Activated T-cell treated with anti-CD3 and anti-CD28 coated beads for 1 hour (primary cell): ENCODE measurements around the gene KCTD18.

Experiments
- DNase-seq: peaks from one replicate; pipeline ENCODE4 v3.0.0-alpha.2; 2020; ENCODE audit warnings: low read depth

The KCTD18 gene

GRCh38 chr2:200454927-200455801 lies 54.7 kb downstream of the KCTD18 start:
- no peak for DNase-seq

- DNase-seq: no peak
Observed at GRCh38 chr2:200453853-200454534, 55.9 kb downstream of the KCTD18 start.

GRCh38 chr2:200453142-200453852 lies 56.6 kb downstream of the KCTD18 start:
- DNase-seq: no peak

- DNase-seq: no peak
Observed at GRCh38 chr2:200452377-200452776, 57.5 kb downstream of the KCTD18 start.

- no peak for DNase-seq
Observed at GRCh38 chr2:200451511-200451910, 58.4 kb downstream of the KCTD18 start.

- no peak for DNase-seq
Observed at GRCh38 chr2:200450288-200450687, 59.6 kb downstream of the KCTD18 start.

- no peak for DNase-seq
Observed at GRCh38 chr2:200449149-200449548, 60.7 kb downstream of the KCTD18 start.

GRCh38 chr2:200448455-200448854 lies 61.4 kb downstream of the KCTD18 start:
- no peak for DNase-seq

GRCh38 chr2:200447139-200447855 lies 62.6 kb downstream of the KCTD18 start:
- no peak for DNase-seq

GRCh38 chr2:200446612-200447011 lies 63.3 kb downstream of the KCTD18 start:
- no peak for DNase-seq

GRCh38 chr2:200445284-200445683 lies 64.6 kb downstream of the KCTD18 start:
- DNase-seq: no peak

GRCh38 chr2:200444530-200444929 lies 65.3 kb downstream of the KCTD18 start:
- DNase-seq: no peak

GRCh38 chr2:200443916-200444315 lies 66.0 kb downstream of the KCTD18 start:
- DNase-seq: no peak

- no peak for DNase-seq
Observed at GRCh38 chr2:200443376-200443775, 66.5 kb downstream of the KCTD18 start.

- no peak for DNase-seq
Observed at GRCh38 chr2:200442471-200442870, 67.4 kb downstream of the KCTD18 start.

GRCh38 chr2:200439981-200440380 lies 69.9 kb downstream of the KCTD18 start:
- DNase-seq: no peak
